Omental fat pad (tissue), 4 donors: Measurements from ENCODE around the gene RANBP17. TPM values are rescaled to one million over a fixed set of nuclear protein-coding genes. Genes with fewer than 3 reads are reported as not detected.

ENCODE experiments used
- ATAC-seq: fragments of 150-250 bp; one replicate; pipeline ENCODE4 v1.9.1; 2016; ENCODE audit warnings: mild to moderate bottlenecking, moderate library complexity; ENCODE audit not compliant: low FRiP score
- DNase-seq: peaks from one replicate; pipeline ENCODE4 v3.0.0-alpha.2; 2019; ENCODE audit warnings: low spot score
- total RNA-seq, 4 donors: library from RNA; depleted of rRNA; stranded (reverse); fragments of >200 nt; gene quantifications; one replicate each; pipeline ENCODE4 v1.1.0, GENCODE V29; 2016
- TF ChIP-seq, protein P1 (sequence below), 3 donors: fragments of 450-650 bp; IDR thresholded peaks; one replicate each; pipeline ENCODE4 v1.5.1; 2016 to 2017; ENCODE audit warnings: antibody characterized with exemption in 3 of 3, mild to moderate bottlenecking in 3 of 3, moderate library complexity in 2 of 3

The RANBP17 gene
- total RNA-seq, 4 donors from 2014 or later = 0.93 to 10.7 (median 3.8) TPM

- DNase-seq (no peak), ATAC-seq (no peak)
- TF ChIP-seq, protein P1, sequence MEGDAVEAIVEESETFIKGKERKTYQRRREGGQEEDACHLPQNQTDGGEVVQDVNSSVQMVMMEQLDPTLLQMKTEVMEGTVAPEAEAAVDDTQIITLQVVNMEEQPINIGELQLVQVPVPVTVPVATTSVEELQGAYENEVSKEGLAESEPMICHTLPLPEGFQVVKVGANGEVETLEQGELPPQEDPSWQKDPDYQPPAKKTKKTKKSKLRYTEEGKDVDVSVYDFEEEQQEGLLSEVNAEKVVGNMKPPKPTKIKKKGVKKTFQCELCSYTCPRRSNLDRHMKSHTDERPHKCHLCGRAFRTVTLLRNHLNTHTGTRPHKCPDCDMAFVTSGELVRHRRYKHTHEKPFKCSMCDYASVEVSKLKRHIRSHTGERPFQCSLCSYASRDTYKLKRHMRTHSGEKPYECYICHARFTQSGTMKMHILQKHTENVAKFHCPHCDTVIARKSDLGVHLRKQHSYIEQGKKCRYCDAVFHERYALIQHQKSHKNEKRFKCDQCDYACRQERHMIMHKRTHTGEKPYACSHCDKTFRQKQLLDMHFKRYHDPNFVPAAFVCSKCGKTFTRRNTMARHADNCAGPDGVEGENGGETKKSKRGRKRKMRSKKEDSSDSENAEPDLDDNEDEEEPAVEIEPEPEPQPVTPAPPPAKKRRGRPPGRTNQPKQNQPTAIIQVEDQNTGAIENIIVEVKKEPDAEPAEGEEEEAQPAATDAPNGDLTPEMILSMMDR (IDR thresholded peaks at IDR 0.05) = no peak
Observed at GRCh38 chr5:171074747-171075146, 212.9 kb downstream of the RANBP17 start.

DNA sequence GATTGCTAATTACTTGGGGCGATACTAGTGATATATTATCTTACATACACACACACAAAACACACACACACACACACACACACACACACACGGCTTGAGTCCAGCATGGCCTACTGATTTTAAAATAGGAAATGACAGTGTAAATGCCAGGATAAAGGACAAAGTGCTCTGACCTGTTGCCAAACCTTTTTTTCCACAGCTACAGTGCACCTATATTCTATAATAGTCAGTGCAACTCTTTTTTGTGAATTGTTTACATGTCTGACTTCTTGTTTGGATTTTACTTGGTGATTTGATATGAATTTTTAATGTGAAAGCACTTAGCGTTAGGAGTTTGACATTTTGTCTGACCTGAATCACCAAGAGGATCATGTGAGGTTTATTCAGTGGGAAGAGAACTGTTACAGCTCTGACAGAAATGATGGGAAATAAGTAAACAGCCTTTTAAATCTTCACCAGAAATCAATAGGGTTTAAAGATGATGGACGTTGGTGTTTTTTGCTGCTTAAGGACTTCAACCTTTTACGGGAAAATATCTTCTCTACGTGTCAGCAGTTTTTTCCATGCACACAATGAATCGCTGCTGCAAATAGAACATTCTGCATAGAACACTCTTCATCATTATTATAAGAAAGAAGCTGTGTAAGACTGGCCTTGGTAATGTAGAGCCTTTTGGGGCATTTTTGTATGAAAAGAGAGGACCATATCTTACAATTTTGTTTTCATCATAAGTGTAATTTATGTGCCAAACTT is 218.5 kb downstream of the RANBP17 start:
- ATAC-seq (no peak), DNase-seq (no peak)
- TF ChIP-seq, protein P1 (IDR thresholded peaks at IDR 0.05) = no peak

GRCh38 chr5:171081319-171081718 is 219.5 kb downstream of the RANBP17 start:
- DNase-seq (no peak), ATAC-seq (no peak)
- TF ChIP-seq, protein P1 (IDR thresholded peaks at IDR 0.05) = no peak

DNA sequence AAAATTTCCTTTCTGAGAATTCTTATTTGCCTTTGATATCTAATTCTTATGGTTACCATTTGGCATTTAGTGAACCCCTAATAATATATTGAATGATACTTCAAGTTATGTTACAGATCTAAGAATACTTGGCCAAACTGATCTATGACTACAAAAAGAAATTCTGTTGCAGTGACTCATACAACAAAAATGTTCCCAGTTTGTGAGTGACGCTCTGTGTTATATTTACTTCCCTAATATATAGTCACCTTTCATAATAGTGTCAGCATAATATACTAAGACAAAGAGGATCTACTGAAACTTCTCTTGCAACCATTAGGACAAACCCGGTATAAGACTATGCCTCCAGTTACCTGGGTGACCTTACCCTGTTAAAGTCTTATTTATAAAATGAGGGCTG is 230.4 kb downstream of the RANBP17 start:
- TF ChIP-seq, protein P1 (IDR thresholded peaks at IDR 0.05) = no peak
- ATAC-seq (no peak), DNase-seq (no peak)

GRCh38 chr5:171093598-171093997 is 231.8 kb downstream of the RANBP17 start:
- ATAC-seq (no peak), DNase-seq (no peak)
- TF ChIP-seq, protein P1 (IDR thresholded peaks at IDR 0.05) = no peak

DNA sequence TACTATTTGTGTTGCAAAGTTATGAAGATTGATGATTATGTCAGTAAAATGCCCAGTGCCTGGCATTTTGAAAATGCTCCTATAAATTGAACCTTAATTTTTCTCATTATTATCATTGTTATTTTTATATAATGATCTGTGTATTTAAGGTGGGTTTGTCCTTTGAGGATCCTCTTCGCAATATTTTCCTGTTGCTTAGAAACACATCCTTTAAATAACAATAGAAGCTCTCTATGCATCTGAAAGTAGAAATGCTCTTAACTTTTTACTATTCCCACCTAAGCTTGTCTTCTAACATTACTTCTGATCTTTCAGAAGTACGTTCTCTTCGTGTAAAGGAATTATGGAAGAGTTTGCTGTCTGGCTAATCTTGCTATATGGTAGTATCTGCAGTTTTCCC is 232.5 kb downstream of the RANBP17 start:
- DNase-seq (no peak), ATAC-seq (no peak)
- TF ChIP-seq, protein P1 (IDR thresholded peaks at IDR 0.05) = no peak
